IPS DF 4.7 (cell line): ENCODE data around the gene ELAVL3.
"Not testable (repeated sequence)": the region's sequence is repeated elsewhere in the genome, so short reads cannot be mapped to it uniquely, and the experiment has no call there.

ENCODE experiments used
- DNase-seq: peaks from one replicate; pipeline ENCODE4 v3.0.0-alpha.2; 2013; ENCODE audit warnings: low spot score; ENCODE audit errors: extremely low read depth

Gene ELAVL3

GRCh38 chr19:11435833-11436313 is 45.0 kb downstream of the ELAVL3 start:
- no peak for DNase-seq

- DNase-seq = peak; percentile 97
Observed at GRCh38 chr19:11435057-11435832, 45.6 kb downstream of the ELAVL3 start, which contains the start of the genes ODAD3 and PRKCSH. ODAD3 (minus strand) TSS chr19:11435121; CDS start chr19:11435016, 105 bp downstream. PRKCSH (plus strand) TSS chr19:11435635; CDS start chr19:11436118, 483 bp downstream.

- no peak for DNase-seq
Observed at GRCh38 chr19:11434703-11435056, 46.2 kb downstream of the ELAVL3 start.

GRCh38 chr19:11433526-11433925 is 47.3 kb downstream of the ELAVL3 start:
- not testable (repeated sequence) for DNase-seq

GRCh38 chr19:11426656-11427055 is 54.2 kb downstream of the ELAVL3 start:
- no peak for DNase-seq

GRCh38 chr19:11425719-11426457 is 55.0 kb downstream of the ELAVL3 start:
- DNase-seq = no peak

GRCh38 chr19:11423791-11424181 is 57.1 kb downstream of the ELAVL3 start:
- DNase-seq = no peak

GRCh38 chr19:11423164-11423790 is 57.6 kb downstream of the ELAVL3 start:
- DNase-seq = no peak

- DNase-seq = no peak
Observed at GRCh38 chr19:11422163-11423065, 58.4 kb downstream of the ELAVL3 start.

GRCh38 chr19:11421371-11422098 is 59.3 kb downstream of the ELAVL3 start:
- no peak for DNase-seq

GRCh38 chr19:11420429-11421370 is 60.1 kb downstream of the ELAVL3 start:
- DNase-seq = no peak

GRCh38 chr19:11418549-11419506 is 62.0 kb downstream of the ELAVL3 start, which contains the start of gene RGL3:
RGL3 (minus strand) TSS chr19:11419314; CDS start chr19:11419278, 36 bp downstream.
- no peak for DNase-seq

GRCh38 chr19:11418094-11418548 is 62.7 kb downstream of the ELAVL3 start:
- DNase-seq = no peak

- DNase-seq = no peak
Observed at GRCh38 chr19:11416346-11417052, 64.3 kb downstream of the ELAVL3 start.

GRCh38 chr19:11414544-11414943 is 66.3 kb downstream of the ELAVL3 start:
- DNase-seq = no peak

- no peak for DNase-seq
Observed at GRCh38 chr19:11410682-11411081, 70.2 kb downstream of the ELAVL3 start.

- no peak for DNase-seq
Observed at GRCh38 chr19:11408591-11408990, 72.3 kb downstream of the ELAVL3 start.
